Neuronal stem cell (in vitro differentiated cells): ENCODE measurements around the gene ZNF547.

Source experiments
- DNase-seq: peaks from one replicate; pipeline ENCODE4 v3.0.0-alpha.2; 2013; ENCODE audit warnings: low spot score
- H2AFZ ChIP-seq: one replicate; pipeline ENCODE4 v1.6.1; 2013; ENCODE audit warnings: mild to moderate bottlenecking, low read length, inconsistent platforms
- H2AK5ac ChIP-seq: 2 replicates; pipeline ENCODE4 v1.6.1; 2013; ENCODE audit warnings: low read depth, mild to moderate bottlenecking, inconsistent platforms, low read length, moderate library complexity, mixed read lengths
- H2BK120ac ChIP-seq: 2 replicates; pipeline ENCODE4 v1.6.1; 2013; ENCODE audit warnings: low read depth, mild to moderate bottlenecking, inconsistent platforms, low read length, moderate library complexity, mixed read lengths
- H2BK12ac ChIP-seq: one replicate; pipeline ENCODE4 v1.6.1; 2013; ENCODE audit warnings: low read length, inconsistent platforms
- H2BK15ac ChIP-seq: 2 replicates; pipeline ENCODE4 v1.6.1; 2013; ENCODE audit warnings: mild to moderate bottlenecking, low read length, inconsistent platforms, mixed read lengths
- H2BK5ac ChIP-seq: one replicate; pipeline ENCODE4 v1.6.1; 2013; ENCODE audit warnings: inconsistent platforms, mild to moderate bottlenecking, low read length, moderate library complexity
- H3K14ac ChIP-seq: one replicate; pipeline ENCODE4 v1.6.1; 2013; ENCODE audit warnings: low read length, inconsistent platforms
- H3K18ac ChIP-seq: 2 replicates; pipeline ENCODE4 v1.6.1; 2013; ENCODE audit warnings: low read length, inconsistent platforms
- H3K23ac ChIP-seq: 2 replicates; pipeline ENCODE4 v1.6.1; 2013; ENCODE audit warnings: low read depth, mild to moderate bottlenecking, mixed read lengths, low read length, inconsistent platforms; ENCODE audit not compliant: poor library complexity
- H3K27ac ChIP-seq: replicated peaks from 3 replicates; pipeline ENCODE4 v1.5.1; 2013; ENCODE audit warnings: low read length, inconsistent platforms
- H3K27me3 ChIP-seq, 3 experiments: 2 replicates each; pipeline ENCODE4 v1.6.1; 2013; ENCODE audit warnings: low read length in 3 of 3, mild to moderate bottlenecking in 2 of 3, inconsistent platforms in 1 of 3, low read depth in 1 of 3, mixed read lengths in 1 of 3, moderate library complexity in 1 of 3; ENCODE audit not compliant: control insufficient read depth in 3 of 3, insufficient read depth in 3 of 3
- H3K36me3 ChIP-seq, 2 donors: replicated peaks in 1 of 2; 2 replicates each; pipeline ENCODE4 v1.6.1; 2013; ENCODE audit warnings: low read length in 2 of 2; ENCODE audit not compliant: control insufficient read depth in 2 of 2, insufficient read depth in 2 of 2
- H3K4ac ChIP-seq: 2 replicates; pipeline ENCODE4 v1.6.1; 2013; ENCODE audit warnings: inconsistent platforms, mild to moderate bottlenecking, low read length, moderate library complexity
- H3K4me1 ChIP-seq, 2 donors: 1 replicate in 1 of 2; 2 replicates in 1 of 2; pipeline ENCODE4 v1.6.1; 2013; ENCODE audit warnings: low read length in 2 of 2, low read depth in 1 of 2; ENCODE audit not compliant: control insufficient read depth in 2 of 2, insufficient read depth in 1 of 2
- H3K4me2 ChIP-seq: one replicate; pipeline ENCODE4 v1.6.1; 2013; ENCODE audit warnings: mild to moderate bottlenecking, low read length, inconsistent platforms; ENCODE audit not compliant: insufficient read depth, poor library complexity, severe bottlenecking
- H3K4me3 ChIP-seq, 2 donors: 2 replicates each; pipeline ENCODE4 v1.5.1; 2013; ENCODE audit warnings: low read length in 2 of 2, mild to moderate bottlenecking in 2 of 2, inconsistent platforms in 1 of 2, moderate library complexity in 1 of 2
- H3K79me1 ChIP-seq: one replicate; pipeline ENCODE4 v1.6.1; 2013; ENCODE audit warnings: low read depth, mild to moderate bottlenecking, inconsistent platforms, low read length, moderate library complexity
- H3K9ac ChIP-seq: one replicate; pipeline ENCODE4 v1.6.1; 2013; ENCODE audit warnings: mild to moderate bottlenecking, low read depth, low read length, inconsistent platforms; ENCODE audit not compliant: poor library complexity
- H3K9me3 ChIP-seq, 2 donors: replicated peaks in 1 of 2; 2 replicates each; pipeline versions ENCODE3 to v1.6.1; 2013; ENCODE audit warnings: low read length in 2 of 2, mild to moderate bottlenecking in 2 of 2, inconsistent platforms in 1 of 2, low read depth in 1 of 2, mixed read lengths in 1 of 2, moderate library complexity in 1 of 2; ENCODE audit not compliant: control insufficient read depth in 2 of 2, insufficient read depth in 1 of 2
- H4K8ac ChIP-seq: one replicate; pipeline ENCODE4 v1.6.1; 2013; ENCODE audit warnings: low read depth, mild to moderate bottlenecking, inconsistent platforms, low read length, moderate library complexity
- H4K91ac ChIP-seq: one replicate; pipeline ENCODE4 v1.6.1; 2013; ENCODE audit warnings: low read length, low read depth, mild to moderate bottlenecking, inconsistent platforms; ENCODE audit not compliant: poor library complexity
- WGBS, 2 donors: extraction: QIAGEN DNeasy Blood & Tissue Kit; methylation state at CpG; one replicate each; pipeline ENCODE4 v1.1.7; 2013; ENCODE audit warnings: missing lambda C conversion rate in 2 of 2, mixed read lengths in 1 of 2; ENCODE audit not compliant: insufficient read length in 2 of 2, insufficient replicate concordance in 1 of 2; ENCODE audit errors: extremely low coverage in 2 of 2; 5-methylcytosine and 5-hydroxymethylcytosine counted together

ZNF547 gene

GRCh38 chr19:57357406-57357805 is 5.9 kb upstream of the ZNF547 start:
- H2BK120ac ChIP-seq = no peak overlapping the region
- no peaks in the 10 kb centered on the region for H3K27me3 ChIP-seq
- H4K91ac ChIP-seq = no peak overlapping the region
- H3K4ac ChIP-seq = no peak overlapping the region
- peaks cover 1% of the 10 kb centered on the region for H3K79me1 ChIP-seq
- peaks cover 41 to 74% of the 10 kb centered on the region in 2 donors for H3K36me3 ChIP-seq
- no peaks in the 10 kb centered on the region for H3K9me3 ChIP-seq
- H2BK12ac ChIP-seq = no peak overlapping the region
- no peak overlapping the region for H3K4me3 ChIP-seq
- H3K27ac ChIP-seq = no peak overlapping the region
- no peak overlapping the region for H2BK15ac ChIP-seq
- no peak for DNase-seq
- no peak overlapping the region for H3K23ac ChIP-seq
- H2BK5ac ChIP-seq = no peak overlapping the region
- no peak overlapping the region for H4K8ac ChIP-seq
- no peak overlapping the region for H2AK5ac ChIP-seq
- no peak overlapping the region for H3K4me2 ChIP-seq
- H3K9ac ChIP-seq = no peak overlapping the region
- H3K14ac ChIP-seq = no peak overlapping the region
- H3K4me1 ChIP-seq = peaks cover 0 to 1% of the 10 kb centered on the region in 2 donors
- no CpG with 5 or more reads among the region's 5 CpGs for WGBS, 2 donors
- no peak overlapping the region for H3K18ac ChIP-seq
- no peak overlapping the region for H2AFZ ChIP-seq

GRCh38 chr19:57359300-57359699 is 4.1 kb upstream of the ZNF547 start:
- Histone ChIP-seq H2BK120ac (no peak overlapping the region), H3K4me3 (no peak overlapping the region), H2BK15ac (no peak overlapping the region), H3K27me3 (no peaks in the 10 kb centered on the region), H4K91ac (no peak overlapping the region), H2AFZ (no peak overlapping the region), H3K18ac (no peak overlapping the region), H2AK5ac (no peak overlapping the region), H3K27ac (no peak overlapping the region), H3K4me2 (no peak overlapping the region), H3K79me1 (peaks cover 2% of the 10 kb centered on the region), H3K14ac (no peak overlapping the region), H3K4me1 (peaks cover 0 to 4% of the 10 kb centered on the region in 2 donors), H3K9ac (no peak overlapping the region), H3K4ac (no peak overlapping the region), H3K36me3 (peaks cover 39 to 55% of the 10 kb centered on the region in 2 donors), H2BK12ac (no peak overlapping the region), H3K23ac (no peak overlapping the region), H3K9me3 (no peaks in the 10 kb centered on the region), H2BK5ac (no peak overlapping the region), H4K8ac (no peak overlapping the region)
- no peak for DNase-seq

DNA sequence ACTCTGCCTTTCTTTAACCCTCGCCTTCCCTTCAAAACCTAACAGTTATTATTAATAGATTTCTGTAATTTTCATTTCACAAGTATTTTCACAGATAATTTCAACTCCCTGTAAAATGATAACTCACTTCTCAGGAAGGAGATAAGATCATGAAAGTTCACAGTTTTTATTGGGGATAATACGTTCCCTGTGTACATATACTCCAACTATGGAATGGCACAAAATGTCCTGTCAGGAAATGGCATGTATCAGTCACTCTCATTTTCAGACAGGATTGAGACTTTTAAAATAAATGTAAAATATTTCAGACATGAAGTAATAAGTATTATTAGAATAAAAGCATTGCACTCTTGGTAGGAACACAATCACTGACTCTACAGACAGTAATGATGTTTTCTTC is 932 bp upstream of the ZNF547 start:
- Histone ChIP-seq H3K27me3 (no peaks in the 10 kb centered on the region), H2BK15ac (no peak overlapping the region), H2BK12ac (no peak overlapping the region), H2AK5ac (no peak overlapping the region), H3K14ac (no peak overlapping the region), H3K79me1 (peaks cover 2% of the 10 kb centered on the region), H2AFZ (peak overlapping the region; percentile 73), H3K9ac (no peak overlapping the region), H2BK5ac (no peak overlapping the region), H4K8ac (no peak overlapping the region), H3K4me2 (no peak overlapping the region), H3K36me3 (peaks cover 14 to 26% of the 10 kb centered on the region in 2 donors), H3K4me1 (peaks cover 0 to 4% of the 10 kb centered on the region in 2 donors), H3K4me3 (peak overlapping the region in 1 of 2 donors; percentile 68), H3K9me3 (no peaks in the 10 kb centered on the region), H3K23ac (no peak overlapping the region), H4K91ac (no peak overlapping the region), H2BK120ac (no peak overlapping the region), H3K18ac (no peak overlapping the region), H3K4ac (no peak overlapping the region), H3K27ac (no peak overlapping the region)
- no CpG with 5 or more reads among the region's 2 CpGs for WGBS, 2 donors
- DNase-seq = no peak

DNA sequence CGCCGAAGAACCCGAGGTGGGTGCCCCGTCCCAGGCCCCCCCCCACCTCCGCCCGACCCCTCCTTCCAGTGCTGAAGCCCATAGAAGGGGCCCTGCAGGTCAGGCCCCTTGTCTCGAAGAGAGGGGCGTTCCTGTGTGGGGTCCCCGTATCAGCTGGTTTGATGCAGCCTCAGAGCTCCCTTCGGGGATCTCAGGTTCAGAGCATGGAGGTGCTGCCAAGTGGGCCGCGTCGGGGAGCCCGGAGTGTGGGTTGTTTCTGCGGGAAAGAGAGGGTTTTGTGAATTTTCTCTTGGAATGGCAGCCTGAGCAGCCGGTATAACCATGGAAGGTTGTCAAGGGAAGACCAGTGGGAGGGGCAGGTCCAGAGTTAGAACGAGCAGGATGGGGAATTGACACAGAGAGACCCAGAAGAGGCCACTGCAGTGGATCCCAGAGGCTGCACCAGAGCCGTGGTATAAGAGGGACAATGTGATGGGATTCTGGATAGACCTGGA is 384 bp downstream of the ZNF547 start:
- peaks cover 4 to 19% of the 10 kb centered on the region in 2 donors for H3K36me3 ChIP-seq
- no peak for DNase-seq
- no CpG with 5 or more reads among the region's 18 CpGs for WGBS, 2 donors

More for the DNA sequence above, 384 bp downstream of the ZNF547 start:
- Histone ChIP-seq H3K27ac (no peak overlapping the region), H2AK5ac (peak overlapping the region; percentile 46), H2BK120ac (no peak overlapping the region), H3K18ac (peak overlapping the region; percentile 48), H3K14ac (peak overlapping the region; percentile 56), H2BK15ac (peak overlapping the region; percentile 49), H2BK5ac (peak overlapping the region; percentile 66), H3K4me1 (peaks cover 0 to 4% of the 10 kb centered on the region in 2 donors), H4K91ac (no peak overlapping the region), H3K27me3 (no peaks in the 10 kb centered on the region), H2AFZ (peak overlapping the region; percentile 74), H3K9ac (peak overlapping the region; percentile 70), H3K4me3 (peak overlapping the region; percentile 68 to 90), H4K8ac (no peak overlapping the region), H2BK12ac (no peak overlapping the region), H3K23ac (no peak overlapping the region), H3K4me2 (peak overlapping the region; percentile 89), H3K9me3 (no peaks in the 10 kb centered on the region), H3K4ac (no peak overlapping the region), H3K79me1 (peaks cover 4% of the 10 kb centered on the region)
